Colon (tissue), 2 donors: Measurements from ENCODE around the gene EN2.

Experiments
- FAIRE-seq: peaks from 2 replicates; lab custom pipeline; 2012; peaks lifted over from hg19 to GRCh38; lab: Jason Lieb, UNC
- donor health status: control.
- donor health status: control.

The EN2 gene

GRCh38 chr7:155464183-155464582 is 6.3 kb downstream of the EN2 start:
- FAIRE-seq, result no peak

DNA sequence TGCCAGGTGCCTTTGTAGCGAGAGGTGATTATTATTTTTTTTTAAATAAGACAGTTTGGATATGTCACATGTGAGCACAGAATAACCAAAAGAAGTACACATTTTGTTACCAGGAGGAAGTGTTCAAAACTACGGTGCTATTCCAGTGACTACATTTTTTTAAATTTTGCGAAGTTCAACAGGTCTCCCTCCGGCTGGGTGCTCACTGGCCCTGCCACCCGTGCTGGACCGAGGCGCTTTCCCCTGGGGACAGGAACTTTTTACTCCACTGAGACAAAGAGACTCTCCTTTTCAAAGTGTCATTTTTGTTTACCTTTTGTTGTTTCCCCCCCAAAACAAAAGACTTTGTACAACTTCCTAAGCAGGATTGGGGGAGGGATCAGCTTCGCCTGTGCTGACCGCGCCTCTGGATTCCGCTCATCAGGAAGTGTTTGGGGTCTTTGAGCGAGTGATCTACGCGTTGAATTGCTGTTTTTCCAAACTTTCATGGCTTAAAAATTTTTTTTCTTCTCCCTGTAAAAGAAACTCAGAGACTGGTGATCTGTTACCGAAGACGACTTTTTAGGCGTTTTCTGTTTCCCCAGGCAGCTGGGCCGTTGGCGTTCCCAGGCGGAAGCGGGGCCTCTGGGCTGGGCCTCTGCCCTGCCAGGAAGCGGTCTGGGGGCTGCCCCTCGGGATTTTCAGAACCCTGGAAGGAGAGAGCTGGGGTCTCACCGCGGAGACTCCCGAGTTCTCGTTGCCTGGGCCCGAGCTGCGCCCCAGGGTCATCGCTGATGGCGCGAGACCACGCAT is 7.2 kb downstream of the EN2 start:
- FAIRE-seq, result no peak

GRCh38 chr7:155465761-155466141 is 7.8 kb downstream of the EN2 start:
- FAIRE-seq, result no peak

GRCh38 chr7:155466142-155466813 is 8.3 kb downstream of the EN2 start:
- no peak for FAIRE-seq

DNA sequence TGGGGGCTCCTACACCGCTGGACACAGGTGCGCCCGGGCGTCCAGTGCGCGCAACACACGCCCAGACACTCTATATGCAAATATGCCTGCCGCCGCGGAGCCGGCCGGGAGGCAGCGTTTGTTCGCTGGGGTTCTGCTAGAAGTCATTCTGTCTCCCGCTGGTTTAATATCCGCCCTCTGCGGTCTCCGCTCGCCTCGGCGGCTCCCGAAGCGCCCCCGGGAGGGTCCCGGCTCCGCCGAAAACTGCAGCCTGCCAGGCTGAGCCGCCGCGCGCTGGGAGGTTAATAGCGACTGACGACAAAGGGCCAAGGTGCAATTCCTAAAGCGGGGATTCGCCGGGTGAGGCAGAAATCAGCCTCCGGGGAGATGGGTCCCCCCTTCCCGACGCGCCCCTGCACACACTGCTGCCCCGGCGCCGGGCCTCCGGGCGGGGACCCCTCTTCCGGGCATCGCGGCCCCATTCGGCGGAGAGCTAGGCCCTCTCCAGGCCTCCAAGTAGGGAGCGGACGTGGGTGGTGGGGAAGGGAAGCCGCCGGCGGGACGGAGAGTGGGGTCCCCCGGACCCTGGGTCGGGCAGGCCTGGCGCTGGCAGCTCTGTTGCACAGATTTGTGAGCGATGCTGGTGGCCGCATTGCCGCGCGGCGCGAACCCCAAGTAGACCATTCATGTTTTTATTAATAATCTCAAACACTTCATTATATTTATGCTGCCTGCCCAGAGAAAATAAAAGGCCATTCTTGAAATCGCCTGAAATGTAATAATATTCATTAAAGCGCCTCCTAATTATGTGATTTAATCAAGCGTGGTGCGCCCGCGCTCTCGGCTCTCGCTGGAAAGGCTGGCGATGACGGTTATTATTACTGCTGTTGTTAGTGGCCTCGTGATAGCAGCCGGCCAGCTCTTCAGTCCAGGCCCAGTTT is 9.1 kb downstream of the EN2 start:
- no peak for FAIRE-seq

DNA sequence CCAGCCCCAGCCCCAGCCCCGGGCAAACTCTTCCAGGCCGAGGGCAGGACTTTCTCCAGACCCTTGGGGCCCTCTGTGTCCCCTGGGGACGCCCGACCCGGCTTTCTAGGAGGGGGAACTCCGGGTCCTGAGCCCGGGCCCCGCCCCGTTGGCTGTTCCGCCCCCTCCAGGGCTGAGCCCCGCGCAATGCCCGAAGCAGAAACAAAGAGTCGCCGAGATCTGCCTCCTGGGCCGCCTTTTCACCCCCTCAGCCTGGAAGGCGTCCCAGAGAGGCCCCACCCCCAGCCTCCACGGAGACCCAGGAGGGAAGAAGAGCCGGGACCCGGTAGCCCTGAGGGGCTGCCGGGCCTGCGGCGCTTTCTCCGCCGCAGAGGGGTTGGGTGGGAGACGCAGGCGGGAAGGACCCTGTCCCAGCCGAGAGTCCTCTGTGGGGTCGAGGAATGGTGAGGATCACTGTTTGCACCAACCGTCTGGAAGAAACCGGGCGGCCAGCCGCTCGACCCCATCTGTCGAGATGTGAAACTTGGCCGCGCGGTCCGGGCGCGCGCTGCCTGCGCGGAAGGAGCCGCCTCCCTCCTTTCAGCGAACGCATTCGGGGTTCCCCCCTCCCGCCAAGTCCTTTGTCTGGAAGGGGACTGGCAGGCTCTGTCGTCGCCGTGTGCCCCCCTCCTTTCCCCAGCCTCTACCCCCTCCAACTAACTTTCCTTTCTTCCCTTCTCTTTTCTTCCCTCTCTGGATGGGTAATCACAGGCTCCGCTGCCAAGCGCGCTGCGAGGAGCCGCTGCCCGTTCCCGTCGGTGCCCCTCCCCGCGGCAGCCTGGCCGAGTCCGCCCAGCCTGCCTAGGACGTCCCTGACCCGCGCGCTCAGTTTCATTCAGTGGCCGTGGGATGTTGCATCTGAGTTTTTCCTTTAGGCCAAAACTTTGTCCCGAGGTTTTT is 10.2 kb downstream of the EN2 start:
- FAIRE-seq, result no peak

- no peak for FAIRE-seq
Measured at GRCh38 chr7:155468785-155469148, 10.8 kb downstream of the EN2 start.

DNA sequence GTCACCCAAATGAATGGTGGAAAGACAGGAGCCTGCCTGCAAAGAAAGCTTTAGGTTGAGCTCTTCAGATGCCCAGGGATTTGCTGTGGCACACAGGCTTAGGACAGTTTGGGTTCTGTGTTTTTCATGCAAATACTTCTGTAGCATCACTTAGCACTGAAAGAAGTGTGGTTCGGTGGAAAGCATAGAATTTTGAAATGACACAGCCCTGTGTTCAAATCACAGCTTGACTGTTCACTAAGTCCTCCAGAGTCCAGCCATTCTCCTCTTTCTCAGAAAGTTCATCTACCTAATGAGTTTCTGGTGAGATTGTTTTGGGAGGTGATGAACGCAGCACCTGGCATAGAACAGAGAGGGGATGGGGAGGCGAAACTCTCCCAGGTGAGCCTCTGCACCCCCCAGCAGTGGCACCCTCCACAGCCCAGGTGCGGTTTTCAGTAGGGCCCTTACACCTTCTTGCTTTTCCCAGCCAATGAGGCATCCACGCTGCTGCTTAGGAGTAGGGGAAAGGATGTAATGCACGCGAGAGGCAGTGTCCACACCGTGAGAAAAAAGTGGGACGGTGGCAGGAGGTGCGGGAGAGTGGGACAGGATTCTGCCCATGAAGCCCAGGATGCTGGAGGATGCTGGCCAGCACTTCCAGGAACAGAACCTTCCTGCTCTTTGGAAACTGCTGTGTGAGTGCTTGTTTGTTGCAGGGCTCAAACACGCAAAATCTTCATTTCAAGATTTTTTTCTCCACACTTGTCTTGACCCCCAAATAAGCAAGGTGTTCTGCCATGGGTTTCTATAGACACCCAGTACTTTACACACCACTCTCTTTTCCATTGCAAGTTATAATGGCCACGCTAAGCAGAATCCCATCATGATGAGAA is 11.6 kb downstream of the EN2 start:
- no peak for FAIRE-seq

GRCh38 chr7:155470186-155470487 is 12.2 kb downstream of the EN2 start:
- FAIRE-seq, result no peak

DNA sequence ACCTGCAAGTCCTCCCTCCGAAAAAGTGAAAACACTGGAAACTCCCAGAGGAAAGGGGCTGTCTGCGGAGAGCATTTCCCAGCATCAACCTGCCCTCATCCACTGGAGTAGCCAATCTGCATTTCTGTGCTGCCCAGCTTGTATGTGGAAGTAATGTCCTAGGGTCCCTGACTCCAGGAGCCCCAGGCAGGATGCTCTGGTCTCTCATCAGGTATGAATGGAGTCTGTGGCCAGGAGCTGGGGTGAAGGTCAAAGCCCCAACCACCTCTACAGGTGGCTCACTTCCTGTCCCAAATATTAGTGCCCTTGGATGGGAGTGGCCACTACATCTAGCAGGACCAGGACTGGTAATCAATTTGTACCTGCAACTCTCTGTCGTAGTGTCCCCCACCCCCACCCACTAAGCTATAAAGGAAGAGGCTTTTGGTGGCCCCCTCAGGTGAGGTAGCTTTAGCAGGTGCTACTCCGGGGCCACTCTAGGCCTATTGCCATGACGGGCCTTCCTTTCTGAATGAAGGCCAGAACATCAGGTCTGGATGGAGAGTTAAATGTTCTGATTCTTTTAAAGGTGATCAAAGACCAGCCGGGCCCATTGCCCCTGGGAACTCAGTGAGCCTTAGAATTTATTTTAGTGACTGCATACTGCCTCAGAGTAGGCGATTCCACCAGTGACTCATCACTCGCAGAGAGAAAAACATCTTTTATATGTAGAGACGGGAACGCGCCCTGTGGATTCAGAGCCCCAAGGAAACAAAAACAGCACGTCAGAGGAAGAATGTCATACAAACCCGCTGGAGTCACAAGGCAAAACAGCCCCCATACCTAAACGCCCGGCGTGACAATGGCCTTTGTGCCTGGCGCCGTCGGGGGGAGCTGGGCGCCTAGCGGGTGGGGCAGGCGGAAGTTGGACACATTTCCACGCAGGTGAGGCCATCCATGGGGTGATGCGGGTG is 13.0 kb downstream of the EN2 start:
- no peak for FAIRE-seq

DNA sequence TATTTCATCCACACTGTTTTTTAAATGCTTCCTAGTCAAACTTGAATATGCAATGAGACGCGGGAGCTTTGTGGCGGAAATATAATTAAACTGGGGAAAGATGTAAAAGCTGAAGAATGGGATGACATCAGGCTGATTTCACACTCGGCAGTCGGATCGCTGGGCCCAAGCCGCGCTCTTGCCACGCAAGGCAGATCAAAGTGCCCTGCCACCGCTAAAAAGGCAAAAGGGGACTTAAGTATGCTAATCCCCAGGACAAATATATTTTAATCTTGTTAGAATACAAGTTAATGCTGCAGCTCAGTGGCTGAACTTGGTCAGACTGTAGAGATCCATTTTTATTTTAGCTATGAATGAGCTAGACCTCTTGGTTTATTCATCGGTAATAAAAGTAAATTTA is 13.8 kb downstream of the EN2 start:
- no peak for FAIRE-seq

GRCh38 chr7:155477476-155477875 is 19.5 kb downstream of the EN2 start:
- FAIRE-seq, result no peak

- no peak for FAIRE-seq
Measured at GRCh38 chr7:155481764-155482163, 23.8 kb downstream of the EN2 start.

GRCh38 chr7:155482511-155483183 is 24.7 kb downstream of the EN2 start:
- no peak for FAIRE-seq

- no peak for FAIRE-seq
Measured at GRCh38 chr7:155483245-155483644, 25.3 kb downstream of the EN2 start.

GRCh38 chr7:155483868-155484325 is 26.0 kb downstream of the EN2 start:
- FAIRE-seq, result no peak

DNA sequence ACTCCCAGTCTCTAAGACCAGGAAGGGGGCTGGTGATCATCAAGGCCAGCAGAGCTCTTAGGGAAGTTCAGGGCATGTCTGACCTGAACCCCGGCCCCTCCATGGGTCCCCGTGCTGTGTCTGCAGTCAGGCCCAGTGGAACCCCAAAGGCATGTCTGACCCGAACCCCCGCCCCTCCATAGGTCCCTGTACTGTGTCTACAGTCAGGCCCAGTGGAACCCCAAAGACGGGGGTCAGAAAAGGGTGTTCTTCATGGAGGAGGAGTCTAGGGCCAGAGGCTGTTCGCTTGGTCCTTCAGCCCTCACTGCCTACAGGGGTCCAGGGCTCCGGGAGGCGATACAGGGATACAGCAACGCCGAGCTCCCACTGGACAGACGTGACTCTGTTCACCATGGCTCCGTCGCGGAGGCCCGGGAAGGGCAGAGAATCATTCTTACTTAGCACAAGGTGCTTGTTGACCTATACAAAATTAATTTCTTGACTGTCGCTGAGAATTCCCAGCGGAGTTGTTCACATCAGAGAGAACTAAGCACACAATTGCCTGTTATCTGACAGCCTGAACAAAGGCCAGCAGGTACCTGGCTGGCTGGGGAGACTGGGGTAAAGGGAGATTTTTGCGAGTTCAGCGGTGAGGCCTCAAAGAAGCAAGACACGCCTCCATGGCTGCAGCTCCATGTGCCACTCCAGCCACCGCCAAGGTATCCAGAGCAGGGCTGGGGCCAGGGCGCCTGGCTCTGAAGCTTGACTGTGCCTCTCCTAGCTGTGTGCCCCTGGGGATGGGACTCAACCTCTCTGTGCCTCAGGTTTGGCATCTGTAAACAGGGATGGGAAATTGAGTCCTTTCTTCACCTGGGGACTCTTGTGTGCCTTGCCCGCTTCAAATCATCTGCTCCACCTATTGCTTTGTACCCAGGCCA is 26.8 kb downstream of the EN2 start:
- no peak for FAIRE-seq
